ENCODE results near the gene EPS8. TPM values are rescaled to one million over a fixed set of nuclear protein-coding genes. Genes with fewer than 3 reads are reported as not detected.
A peak's percentile ranks its signal among the peaks of the same experiment; 100 is the strongest.

EPS8 gene
- total RNA-seq, 1 donor from 2014 or later, result 94.6 TPM

GRCh38 chr12:15633201-15633600 lies 156.0 kb downstream of the EPS8 start:
- no peak for TF ChIP-seq CTCF (IDR thresholded peaks at IDR 0.05)

GRCh38 chr12:15632708-15633107 lies 156.5 kb downstream of the EPS8 start:
- TF ChIP-seq CTCF (IDR thresholded peaks at IDR 0.05), result no peak
- no peak overlapping the region for H3K4me3 ChIP-seq
- peaks cover 14 to 47% of the 10 kb centered on the region in 2 donors for H3K4me1 ChIP-seq
- H3K27me3 ChIP-seq, result no peaks in the 10 kb centered on the region
- H3K9me3 ChIP-seq, result no peaks in the 10 kb centered on the region
- H3K27ac ChIP-seq, result peak overlapping the region; percentile 36 to 63
- H3K36me3 ChIP-seq, result peaks cover 0 to 15% of the 10 kb centered on the region in 2 donors
- DNase-seq (ENCODE audit: low spot score in 2 of 2), result no peak
- intact Hi-C loops (cut with DNase I), result no loop called here

More at GRCh38 chr12:15633201-15633600, 156.0 kb downstream of the EPS8 start:
- intact Hi-C loops (cut with DNase I), result no loop called here
- H3K36me3 ChIP-seq, result peaks cover 0 to 15% of the 10 kb centered on the region in 2 donors
- no peak overlapping the region for H3K4me3 ChIP-seq
- no peaks in the 10 kb centered on the region for H3K27me3 ChIP-seq
- peaks cover 10 to 42% of the 10 kb centered on the region in 2 donors for H3K4me1 ChIP-seq
- no peaks in the 10 kb centered on the region for H3K9me3 ChIP-seq
- DNase-seq (ENCODE audit: low spot score in 2 of 2), result no peak
- peak overlapping the region; percentile 36 to 63 for H3K27ac ChIP-seq

- H3K36me3 ChIP-seq, result peaks cover 0 to 15% of the 10 kb centered on the region in 2 donors
- intact Hi-C loops (cut with DNase I), result no loop called here
- peaks cover 10 to 45% of the 10 kb centered on the region in 2 donors for H3K4me1 ChIP-seq
- H3K4me3 ChIP-seq, result no peak overlapping the region
- no peaks in the 10 kb centered on the region for H3K27me3 ChIP-seq
- no peaks in the 10 kb centered on the region for H3K9me3 ChIP-seq
- TF ChIP-seq CTCF (IDR thresholded peaks at IDR 0.05), result no peak
- H3K27ac ChIP-seq, result peak overlapping the region; percentile 68 to 95
- no peak for DNase-seq (ENCODE audit: low spot score in 2 of 2)
Observed at GRCh38 chr12:15631007-15631715, 158.0 kb downstream of the EPS8 start.

GRCh38 chr12:15629761-15630160 lies 159.4 kb downstream of the EPS8 start:
- no peak overlapping the region for H3K4me3 ChIP-seq
- H3K36me3 ChIP-seq, result peaks cover 0 to 12% of the 10 kb centered on the region in 2 donors
- no peak for TF ChIP-seq CTCF (IDR thresholded peaks at IDR 0.05)
- peaks cover 12 to 48% of the 10 kb centered on the region in 2 donors for H3K4me1 ChIP-seq
- H3K27ac ChIP-seq, result peak overlapping the region; percentile 68 to 95
- DNase-seq (ENCODE audit: low spot score in 2 of 2), result no peak
- H3K27me3 ChIP-seq, result no peaks in the 10 kb centered on the region
- H3K9me3 ChIP-seq, result no peaks in the 10 kb centered on the region
- intact Hi-C loops (cut with DNase I), result loop anchor here (2.0 to 5.0 kb wide), 3 partner anchors 71 to 158 kb away; partner anchors contain the start of gene EPS8

GRCh38 chr12:15629108-15629507 lies 160.1 kb downstream of the EPS8 start:
- H3K36me3 ChIP-seq, result peaks cover 1 to 16% of the 10 kb centered on the region in 2 donors
- H3K4me3 ChIP-seq, result peak overlapping the region in 1 of 2 donors; percentile 21
- H3K27ac ChIP-seq, result peak overlapping the region; percentile 68 to 95
- DNase-seq (ENCODE audit: low spot score in 2 of 2), result peak; percentile 35 to 94
- H3K27me3 ChIP-seq, result no peaks in the 10 kb centered on the region
- H3K9me3 ChIP-seq, result no peaks in the 10 kb centered on the region
- TF ChIP-seq CTCF (IDR thresholded peaks at IDR 0.05), result no peak
- intact Hi-C loops (cut with DNase I), result loop anchor here (2.0 to 5.0 kb wide), 3 partner anchors 72 to 158 kb away; partner anchors contain the start of gene EPS8
- H3K4me1 ChIP-seq, result peaks cover 12 to 48% of the 10 kb centered on the region in 2 donors
